ENCODE results near the gene PPP3CA.
"Not testable (repeated sequence)": the region's sequence is repeated elsewhere in the genome, so short reads cannot be mapped to it uniquely, and the experiment has no call there.

Gene PPP3CA

GRCh38 chr4:101136373-101137370 is 210.7 kb downstream of the PPP3CA start:
- H3K4me3 ChIP-seq (ENCODE audit: low read depth, low read length): no peak overlapping the region
- TF ChIP-seq CTCF (IDR thresholded peaks at IDR 0.05): no peak

GRCh38 chr4:101135371-101136010 is 211.8 kb downstream of the PPP3CA start:
- H3K9me3 ChIP-seq (ENCODE audit: control insufficient read depth, low read length): no peaks in the 10 kb centered on the region
- no peaks in the 10 kb centered on the region for H3K4me1 ChIP-seq
- H3K4me3 ChIP-seq (ENCODE audit: low read depth, low read length): no peak overlapping the region
- H3K36me3 ChIP-seq (ENCODE audit: control insufficient read depth, insufficient read depth, low read length): no peaks in the 10 kb centered on the region
- H3K9ac ChIP-seq: no peak overlapping the region
- TF ChIP-seq CTCF (IDR thresholded peaks at IDR 0.05): no peak
- no peaks in the 10 kb centered on the region for H3K79me2 ChIP-seq
- H3K4me2 ChIP-seq (ENCODE audit: low read length): no peak overlapping the region
- H2AFZ ChIP-seq: no peak overlapping the region
- H3K27me3 ChIP-seq (ENCODE audit: control insufficient read depth, insufficient read depth, low read length): no peaks in the 10 kb centered on the region
- H3K27ac ChIP-seq: no peak overlapping the region

More at GRCh38 chr4:101136373-101137370, 210.7 kb downstream of the PPP3CA start:
- Histone ChIP-seq H3K9me3 (ENCODE audit: control insufficient read depth, low read length) (no peaks in the 10 kb centered on the region), H3K9ac (no peak overlapping the region), H3K36me3 (ENCODE audit: control insufficient read depth, insufficient read depth, low read length) (no peaks in the 10 kb centered on the region), H3K27me3 (ENCODE audit: control insufficient read depth, insufficient read depth, low read length) (no peaks in the 10 kb centered on the region), H3K27ac (no peak overlapping the region), H2AFZ (no peak overlapping the region), H3K4me1 (no peaks in the 10 kb centered on the region), H3K4me2 (ENCODE audit: low read length) (no peak overlapping the region), H3K79me2 (no peaks in the 10 kb centered on the region)

GRCh38 chr4:101131058-101131457 is 216.3 kb downstream of the PPP3CA start:
- H3K4me1 ChIP-seq; H3K27ac ChIP-seq; H3K36me3 ChIP-seq (ENCODE audit: control insufficient read depth, insufficient read depth, low read length); H3K27me3 ChIP-seq (ENCODE audit: control insufficient read depth, insufficient read depth, low read length); H3K79me2 ChIP-seq; H3K9ac ChIP-seq; H3K4me2 ChIP-seq (ENCODE audit: low read length); H2AFZ ChIP-seq; H3K4me3 ChIP-seq (ENCODE audit: low read depth, low read length); H3K9me3 ChIP-seq (ENCODE audit: control insufficient read depth, low read length): not testable (repeated sequence)

GRCh38 chr4:101128898-101129297 is 218.4 kb downstream of the PPP3CA start:
- H3K4me3 ChIP-seq (ENCODE audit: low read depth, low read length); H3K36me3 ChIP-seq (ENCODE audit: control insufficient read depth, insufficient read depth, low read length); H3K4me1 ChIP-seq; H3K4me2 ChIP-seq (ENCODE audit: low read length); H3K9ac ChIP-seq; H3K9me3 ChIP-seq (ENCODE audit: control insufficient read depth, low read length); H2AFZ ChIP-seq; H3K27me3 ChIP-seq (ENCODE audit: control insufficient read depth, insufficient read depth, low read length); H3K27ac ChIP-seq; H3K79me2 ChIP-seq: not testable (repeated sequence)

- Histone ChIP-seq H3K36me3 (ENCODE audit: control insufficient read depth, insufficient read depth, low read length) (no peaks in the 10 kb centered on the region), H3K9me3 (ENCODE audit: control insufficient read depth, low read length) (no peaks in the 10 kb centered on the region), H2AFZ (no peak overlapping the region), H3K4me3 (ENCODE audit: low read depth, low read length) (no peak overlapping the region), H3K4me1 (peaks cover 3% of the 10 kb centered on the region), H3K9ac (no peak overlapping the region), H3K27ac (no peak overlapping the region), H3K79me2 (no peaks in the 10 kb centered on the region), H3K27me3 (ENCODE audit: control insufficient read depth, insufficient read depth, low read length) (no peaks in the 10 kb centered on the region), H3K4me2 (ENCODE audit: low read length) (no peak overlapping the region)
- TF ChIP-seq CTCF (IDR thresholded peaks at IDR 0.05): no peak
These were observed 218.9 kb downstream of the PPP3CA start for GRCh38 chr4:101128473-101128872.
